Activated naive CD8-positive, alpha-beta T cell treated with anti-CD3 and anti-CD28 coated beads, Interleukin-2, amount 50 U/mL, for 16 hours (primary cell): ENCODE results near the gene ZNF555.
"Not testable (repeated sequence)": the region's sequence is repeated elsewhere in the genome, so short reads cannot be mapped to it uniquely, and the experiment has no call there.

ENCODE experiments used
- DNase-seq: peaks from one replicate; pipeline ENCODE4 v3.0.0-alpha.2; 2020; ENCODE audit warnings: low read depth, low spot score

Gene ZNF555

DNA sequence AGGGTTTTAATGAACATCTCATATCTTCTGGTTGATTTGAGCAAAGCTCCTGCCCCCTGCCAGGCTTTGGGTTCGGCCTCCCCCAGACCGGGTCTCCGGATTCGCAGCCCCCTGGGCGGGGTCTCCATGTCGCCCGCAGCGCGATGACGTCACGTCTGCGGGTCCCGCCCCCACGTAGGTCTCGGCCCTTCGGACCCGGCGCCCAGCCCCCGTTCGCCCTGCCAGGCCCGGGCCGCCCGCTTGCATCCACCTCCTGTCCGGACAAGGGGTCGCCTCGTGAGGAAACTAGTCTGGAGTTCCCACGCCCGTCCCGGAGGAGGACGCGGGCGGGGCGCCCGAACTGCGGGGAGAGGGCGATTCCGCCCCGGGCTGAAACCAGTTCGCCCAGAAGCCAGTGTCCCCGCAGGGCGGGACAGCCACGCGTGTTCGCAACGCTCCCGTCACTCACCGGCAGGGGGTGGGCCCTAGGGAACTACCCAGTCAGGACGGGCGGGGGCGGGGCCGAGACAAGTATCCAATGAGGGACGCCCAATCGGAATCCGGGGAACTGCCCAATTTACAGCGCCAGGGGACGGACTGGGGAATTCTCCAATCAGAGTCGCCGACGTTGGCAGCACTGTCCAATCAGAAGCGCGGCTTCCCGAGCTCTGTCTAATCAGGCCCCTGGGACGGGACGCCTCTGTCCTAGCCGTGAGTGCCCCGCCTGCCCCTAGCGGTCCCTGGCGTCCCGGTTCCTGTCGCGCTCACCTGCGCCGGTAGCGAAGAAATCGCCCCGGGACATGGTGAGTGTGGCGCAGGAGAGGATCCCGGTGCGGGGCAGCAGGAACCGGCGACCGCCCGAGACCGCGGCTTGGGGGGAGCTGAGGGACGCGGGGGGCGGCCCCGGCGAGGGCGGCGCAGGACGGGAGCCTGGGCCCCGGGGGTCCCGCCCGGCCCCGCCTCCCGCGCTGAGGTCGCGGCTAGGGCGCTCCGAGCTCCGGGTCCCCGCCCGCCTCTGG, at the start of gene ZNF555:
Gene ZNF555, plus strand, starts transcription at position 682 of the 998 bp plus-strand sequence. Its CDS starts 98 bp downstream, at position 780.
- peak; percentile 95 for DNase-seq

DNA sequence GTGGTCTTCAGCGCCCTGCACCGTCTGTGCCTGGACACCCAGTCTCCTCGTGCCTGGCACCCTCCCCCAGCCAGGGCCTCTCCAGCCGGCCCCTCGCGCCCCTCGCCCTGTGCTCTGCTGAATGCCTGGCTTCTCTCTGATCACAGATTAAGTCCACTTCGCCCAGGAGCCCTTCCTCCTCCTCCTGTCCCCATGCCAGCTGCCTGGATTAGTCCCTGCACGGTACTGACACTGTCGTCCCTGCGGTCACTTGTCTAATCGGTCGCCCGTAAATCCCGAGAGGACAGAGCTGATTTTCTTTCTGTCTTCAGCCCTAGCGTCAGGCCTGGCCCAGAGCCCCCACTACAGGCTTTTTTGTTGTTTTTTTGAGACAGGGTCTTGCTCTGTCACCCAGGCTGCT, 49.4 kb upstream of the ZNF555 start:
- no peak for DNase-seq

DNA sequence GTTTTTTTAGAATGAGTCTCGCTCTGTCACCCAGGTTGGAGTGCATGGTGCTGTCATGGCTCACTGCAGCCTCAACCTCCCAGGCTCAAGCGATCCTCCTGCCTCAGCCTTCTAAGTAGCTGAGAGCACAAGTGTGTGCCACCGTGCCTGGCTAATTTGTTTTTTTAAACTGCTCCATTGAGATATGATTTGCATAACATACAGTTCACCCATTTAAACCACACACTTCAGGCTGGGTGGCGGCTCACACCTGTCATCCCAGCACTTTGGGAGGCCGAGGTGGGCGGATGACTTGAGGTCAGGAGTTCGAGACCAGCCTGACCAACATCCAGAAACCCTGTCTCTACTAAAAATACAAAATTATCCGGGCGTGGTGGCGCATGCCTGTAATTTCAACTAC, 48.6 kb upstream of the ZNF555 start:
- not testable (repeated sequence) for DNase-seq

DNA sequence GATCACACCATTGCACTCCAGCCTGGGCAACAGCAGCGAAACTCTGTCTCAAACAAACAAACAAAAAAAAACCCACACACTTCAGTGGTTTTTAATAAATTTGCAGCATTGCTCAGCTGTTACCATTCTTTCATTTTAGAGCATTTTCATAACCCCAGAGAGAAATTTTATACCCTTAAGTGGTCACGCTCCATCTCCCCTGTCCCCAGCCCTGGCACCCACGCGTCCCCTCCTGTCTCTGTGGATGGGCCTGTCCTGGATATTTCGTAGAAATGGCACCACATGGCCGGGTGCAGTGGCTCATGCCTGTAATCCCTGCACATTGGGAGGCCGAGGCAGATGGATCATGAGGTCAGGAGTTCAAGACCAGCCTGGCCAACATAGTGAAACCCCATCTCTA, 48.1 kb upstream of the ZNF555 start:
- DNase-seq, result no peak

DNA sequence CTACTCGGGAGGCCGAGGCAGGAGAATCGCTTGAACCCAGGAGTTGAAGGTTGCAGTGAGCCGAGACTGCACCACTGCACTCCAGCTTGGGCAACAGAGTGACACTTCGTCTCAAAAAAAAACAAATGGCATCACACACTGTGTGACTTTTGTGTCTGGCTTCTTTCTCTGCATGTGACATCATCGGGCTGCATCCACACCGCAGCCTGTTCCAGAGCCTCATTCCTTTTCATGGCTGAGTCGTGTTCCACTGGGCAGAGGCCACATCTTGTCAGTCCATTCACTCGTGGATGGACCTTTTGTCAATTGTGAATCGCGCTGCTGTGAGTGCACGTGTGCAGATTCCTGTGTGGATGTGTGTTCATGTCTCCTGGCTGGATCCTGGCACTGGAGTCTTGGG, 47.7 kb upstream of the ZNF555 start:
- DNase-seq, result no peak

DNA sequence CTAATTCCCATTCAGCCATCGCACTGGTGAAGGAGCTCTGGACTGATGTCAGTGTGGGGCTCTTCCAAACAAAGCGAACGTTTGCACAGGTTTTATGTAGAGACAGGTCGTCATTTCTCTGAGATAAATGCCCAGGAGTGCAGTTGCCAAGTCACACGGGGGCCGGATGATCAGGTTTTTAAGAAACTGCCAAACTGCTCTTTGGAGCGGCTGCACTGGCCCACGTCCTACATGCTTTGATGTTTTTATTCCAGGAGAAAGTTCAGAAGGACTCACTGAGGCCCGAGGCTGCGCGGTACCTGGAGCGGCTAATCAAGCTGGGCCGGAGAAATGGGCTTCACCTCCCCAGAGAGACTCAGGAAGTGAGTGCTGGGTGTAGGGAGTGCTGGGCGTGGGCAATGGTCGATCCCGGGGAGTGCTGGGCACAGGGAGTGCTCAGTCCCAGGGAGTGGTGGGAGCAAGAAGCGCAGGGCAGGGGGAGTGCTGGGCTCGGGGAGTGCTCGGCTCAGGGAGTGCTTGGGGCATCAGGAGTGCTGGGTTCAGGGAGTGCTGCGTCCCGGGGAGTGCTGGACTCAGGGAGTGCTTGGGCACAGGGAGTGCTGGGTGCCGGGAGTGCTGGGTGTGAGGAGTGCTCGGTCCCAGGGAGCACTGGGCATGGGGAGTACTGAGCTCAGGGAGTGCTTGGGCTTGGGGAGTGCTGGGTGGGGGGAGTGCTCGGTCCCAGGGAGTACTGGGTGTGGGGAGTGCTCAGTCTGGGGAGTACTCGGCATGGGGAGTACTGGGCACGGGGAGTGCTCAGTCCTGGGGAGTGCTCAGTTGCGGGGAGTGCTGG, 45.2 kb upstream of the ZNF555 start:
- DNase-seq, result no peak

DNA sequence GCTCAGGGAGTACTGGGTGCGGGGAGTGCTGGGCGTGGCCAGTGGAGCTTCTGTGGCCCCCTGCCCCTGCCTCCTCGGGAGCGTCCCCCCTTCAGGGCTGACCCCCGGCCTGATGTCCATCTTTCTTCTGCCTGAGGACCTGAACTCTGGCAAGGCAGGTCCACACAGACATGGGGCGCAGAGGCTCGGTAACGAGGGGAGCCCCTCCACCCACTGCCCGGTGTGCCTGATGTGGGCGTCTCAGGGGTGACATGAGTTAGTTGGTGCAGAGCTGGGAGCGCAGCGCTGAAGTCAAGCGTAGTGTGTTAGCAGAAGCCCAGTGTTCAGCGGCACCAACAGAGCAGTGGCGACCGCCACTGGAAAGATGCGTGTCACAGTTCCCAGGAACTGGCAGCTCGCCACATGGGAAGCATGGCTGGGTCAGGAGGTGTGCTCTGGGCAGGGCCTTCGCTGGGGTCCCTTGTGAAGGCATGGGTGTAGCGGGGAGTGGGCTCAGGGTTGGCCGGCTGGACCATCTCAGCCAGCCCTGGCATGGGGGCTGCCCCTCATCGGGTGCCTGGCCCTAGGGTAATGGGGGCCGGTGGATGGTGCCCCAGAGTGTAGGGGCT, 44.5 kb upstream of the ZNF555 start:
- DNase-seq, result no peak

DNA sequence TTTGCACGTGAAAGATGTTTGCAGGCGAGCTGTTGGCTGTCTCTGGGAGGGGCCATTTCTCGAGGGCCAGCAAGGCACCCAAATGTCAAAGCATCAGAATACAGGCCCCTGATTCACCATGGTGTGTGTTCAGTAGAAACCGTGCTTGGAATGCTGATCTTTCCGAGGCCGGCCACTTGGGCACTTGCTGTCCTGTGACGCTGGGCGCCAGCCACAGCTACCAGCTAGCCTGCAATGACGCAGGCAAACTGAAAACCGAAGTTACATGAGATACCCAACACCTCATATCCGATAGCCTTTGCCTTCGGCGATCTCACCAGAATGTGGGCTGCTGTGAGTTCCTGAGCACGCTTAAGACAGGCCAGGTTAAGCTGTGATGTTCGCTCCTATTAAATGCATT, 44.0 kb upstream of the ZNF555 start:
- no peak for DNase-seq

DNA sequence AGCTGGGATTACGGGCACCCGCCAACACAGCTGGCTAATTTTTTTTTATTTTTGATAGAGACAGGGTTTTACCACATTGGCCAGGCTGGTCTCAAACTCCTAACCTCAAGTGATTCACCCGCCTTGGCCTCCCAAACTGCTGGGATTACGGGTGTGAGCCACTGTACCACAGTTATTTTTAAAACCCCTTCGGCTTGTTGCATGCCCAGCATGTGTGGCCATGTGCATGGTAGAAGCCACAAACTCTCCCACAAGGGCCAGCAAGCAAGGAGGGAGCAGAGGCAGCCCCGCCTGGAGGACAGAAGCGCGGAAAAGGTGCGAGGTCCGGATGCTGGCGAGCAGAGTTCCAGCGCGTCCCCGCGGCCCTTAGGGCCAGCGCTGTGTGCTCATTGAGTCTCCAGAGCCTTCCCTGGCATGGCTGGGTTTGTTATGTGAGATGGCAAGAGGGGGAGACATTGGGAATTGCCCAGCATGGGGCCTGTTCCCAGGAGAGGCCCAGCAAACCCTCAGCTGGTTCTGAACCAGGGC, 43.1 kb upstream of the ZNF555 start:
- no peak for DNase-seq

DNA sequence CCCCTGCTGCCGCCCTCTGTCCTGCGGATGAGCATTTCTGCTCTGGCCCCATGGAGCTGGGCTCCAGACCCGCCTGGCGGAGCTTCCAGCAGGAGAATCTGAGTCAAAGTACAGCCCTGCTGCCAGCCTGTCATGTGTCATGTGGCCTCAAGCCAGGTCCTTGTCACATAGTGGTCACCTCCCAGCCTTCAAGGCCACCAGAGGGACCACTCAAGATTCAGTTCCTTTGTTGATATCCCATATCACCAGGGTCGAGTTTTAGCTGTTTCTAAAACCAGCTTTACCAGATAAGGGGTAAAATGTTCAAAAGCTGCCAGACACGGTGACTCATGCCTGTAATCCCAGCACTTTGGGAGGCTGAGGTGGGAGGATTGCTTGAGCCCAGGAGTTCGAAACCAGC, 42.5 kb upstream of the ZNF555 start:
- no peak for DNase-seq

DNA sequence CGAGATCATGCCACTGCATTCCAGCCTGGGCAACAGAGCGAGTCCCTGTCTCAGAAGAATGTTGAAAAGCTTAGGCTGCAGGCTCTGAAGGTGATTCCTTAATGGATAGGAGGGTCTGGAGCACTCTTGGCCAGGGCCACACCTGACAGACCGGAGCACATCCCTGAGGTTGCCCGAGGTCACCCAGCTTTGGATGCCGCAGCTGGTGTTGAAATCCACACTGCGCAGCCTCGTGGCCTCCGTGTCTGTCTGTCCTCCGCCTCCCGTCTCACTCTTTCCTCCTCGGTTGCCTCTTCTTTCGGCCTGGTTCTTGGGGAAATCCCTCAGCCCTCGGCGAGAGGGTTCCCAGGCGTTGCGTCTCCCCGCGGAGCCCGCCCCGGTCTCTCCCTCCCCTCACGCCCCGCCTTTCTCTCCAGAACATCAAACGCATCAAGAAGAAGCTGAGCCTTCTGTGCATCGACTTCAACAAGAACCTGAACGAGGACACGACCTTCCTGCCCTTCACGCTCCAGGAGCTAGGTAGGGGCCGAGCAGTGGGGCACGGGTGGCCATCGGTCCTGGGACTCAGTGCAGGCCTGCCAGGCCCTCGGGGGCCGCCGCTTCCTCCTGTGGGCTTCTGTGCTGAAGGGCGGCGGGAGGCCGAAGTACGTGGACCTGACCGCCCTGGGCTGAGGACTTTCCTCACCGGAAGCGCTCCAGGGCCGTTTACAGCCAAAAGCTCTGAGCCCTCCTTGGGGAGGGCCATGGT, 41.8 kb upstream of the ZNF555 start:
- no peak for DNase-seq

DNA sequence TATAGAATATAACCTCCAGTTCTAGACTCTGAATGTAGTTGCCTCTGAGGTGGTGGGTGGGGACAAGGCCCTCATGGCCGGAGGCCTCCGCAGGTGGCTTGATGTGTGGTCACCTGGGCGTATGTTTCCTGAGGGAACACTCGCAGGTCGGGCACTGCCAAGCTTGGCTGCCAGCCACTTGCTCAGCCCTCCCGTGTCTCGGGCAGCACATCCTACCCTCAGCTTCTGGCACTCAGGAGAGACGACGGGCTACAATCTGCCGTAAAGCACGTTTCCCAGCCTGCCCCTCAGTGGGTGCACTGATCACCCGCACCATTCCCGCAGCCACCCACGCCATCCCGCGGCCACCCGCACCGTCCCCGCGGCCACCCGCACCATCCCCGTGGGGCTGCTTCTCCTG, 40.8 kb upstream of the ZNF555 start:
- no peak for DNase-seq

DNA sequence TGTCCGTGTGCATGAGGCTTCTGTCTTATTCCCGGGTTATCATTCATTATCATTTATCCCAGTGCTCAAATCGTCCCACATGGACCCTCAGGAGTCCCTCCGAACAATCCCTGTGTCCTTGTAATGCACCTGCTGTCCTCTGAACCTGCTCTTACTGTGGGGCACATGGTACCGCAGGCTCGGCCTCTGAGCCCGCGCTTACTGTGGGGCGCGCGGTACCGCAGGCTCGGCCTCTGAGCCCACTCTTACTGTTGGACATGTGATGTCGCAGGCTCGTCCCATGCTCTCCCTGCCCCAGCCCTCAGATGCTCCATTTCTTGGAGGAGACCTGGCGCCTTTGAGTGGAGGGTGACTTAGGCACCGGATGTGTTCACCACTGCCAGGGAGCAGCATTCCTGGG, 38.4 kb upstream of the ZNF555 start:
- no peak for DNase-seq

DNA sequence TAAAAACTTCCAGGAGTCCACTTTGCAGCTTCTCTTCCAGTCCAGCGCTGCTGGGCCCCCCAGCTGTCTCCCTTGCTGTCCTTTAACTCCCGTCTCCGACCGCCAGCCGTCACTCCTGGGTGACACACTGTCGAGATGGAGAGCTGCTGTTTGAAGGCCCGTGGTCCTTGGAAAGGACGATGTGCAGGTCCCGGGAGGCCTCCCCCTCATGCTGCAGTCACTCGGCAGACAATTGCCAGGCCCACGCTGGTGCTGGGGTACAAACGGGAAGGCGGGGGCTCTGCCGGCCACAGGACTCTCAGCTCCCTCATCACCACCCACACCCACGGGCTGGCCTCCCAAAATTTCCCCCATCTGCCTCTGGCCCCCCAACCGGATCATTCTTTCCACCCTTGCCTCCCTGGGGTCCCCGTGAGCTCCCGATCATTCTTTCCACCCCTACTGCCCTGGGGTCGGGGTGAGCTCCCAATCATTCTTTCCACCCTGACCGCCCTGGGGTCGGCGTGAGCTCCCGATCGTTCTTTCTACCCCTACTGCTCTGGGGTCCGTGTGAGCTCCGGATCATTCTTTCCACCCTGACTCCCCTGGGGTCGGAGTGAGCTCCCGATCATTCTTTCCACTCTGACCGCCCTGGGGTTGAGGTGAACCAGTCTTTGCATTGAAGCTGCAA, 37.7 kb upstream of the ZNF555 start:
- no peak for DNase-seq

DNA sequence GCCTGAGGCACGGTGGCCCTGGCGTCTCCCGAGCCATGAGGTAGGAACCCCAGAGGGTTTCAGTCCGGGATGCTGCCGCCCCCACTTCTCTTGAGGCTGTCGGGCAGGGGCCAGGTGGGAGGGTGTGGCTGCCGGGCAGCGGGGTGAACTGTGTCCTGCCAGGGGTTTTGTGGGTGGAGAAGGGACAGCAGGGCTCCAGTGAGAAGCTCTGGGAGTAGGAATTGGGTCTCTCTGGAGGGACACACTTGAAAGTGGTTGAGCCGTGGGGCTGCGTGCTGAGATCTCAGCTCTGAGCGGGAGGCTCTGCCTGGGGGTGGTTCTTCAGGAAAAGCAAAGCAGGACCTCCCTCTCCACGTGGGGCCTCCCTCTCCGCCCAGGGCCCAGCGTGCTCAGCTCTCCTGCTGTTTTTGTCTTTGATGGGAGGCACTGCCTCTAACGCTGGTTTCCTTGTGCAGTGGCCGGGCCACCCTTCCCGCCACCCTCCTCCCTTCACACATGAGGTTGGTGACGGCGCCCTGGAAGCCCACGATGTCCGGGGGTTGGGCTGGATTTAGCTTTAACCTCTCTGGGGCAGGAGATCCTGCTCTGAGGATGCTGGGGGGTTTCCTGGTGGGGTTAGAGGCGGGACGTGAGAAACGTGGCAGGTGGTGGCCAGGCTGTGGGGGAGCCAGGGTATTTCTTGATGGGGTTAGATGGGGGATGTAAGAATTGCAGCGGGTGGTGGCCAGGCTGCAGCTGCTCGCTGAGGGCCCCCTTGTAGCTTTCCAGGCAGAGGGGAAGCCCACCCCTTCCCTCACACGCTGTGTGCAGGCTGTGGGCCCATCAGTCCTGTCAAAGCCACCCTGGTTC, 36.9 kb upstream of the ZNF555 start:
- DNase-seq, result no peak

DNA sequence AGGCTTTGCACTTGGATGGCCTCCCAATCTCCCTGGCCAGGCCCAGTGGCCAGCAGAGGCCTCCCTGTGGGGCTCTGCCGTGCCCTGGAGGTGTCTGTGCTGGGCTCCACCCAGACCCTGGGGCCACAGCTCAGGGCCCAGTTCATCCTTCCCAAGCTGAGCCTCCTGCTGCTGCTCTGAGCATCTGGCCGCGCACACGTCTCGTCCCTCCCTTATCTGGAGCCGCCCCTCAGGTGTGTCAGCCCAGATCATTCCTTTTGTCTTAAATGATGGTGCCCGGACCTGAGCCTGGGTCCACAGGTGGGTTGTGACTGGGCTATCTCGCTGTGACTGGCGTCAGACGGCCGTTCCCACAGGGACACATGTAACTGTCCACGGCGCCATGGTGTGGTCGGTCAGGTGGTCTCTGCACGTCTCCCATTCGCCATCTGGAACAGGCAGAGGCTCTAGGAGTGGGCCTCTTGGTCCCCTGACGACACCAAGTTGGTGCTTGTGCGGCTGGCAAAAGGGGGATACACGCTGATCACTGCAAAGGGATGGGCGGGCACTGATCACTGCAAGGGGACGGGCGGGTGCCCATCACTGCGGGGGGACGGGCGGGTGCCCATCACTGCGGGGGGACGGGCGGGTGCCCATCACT, 35.9 kb upstream of the ZNF555 start:
- no peak for DNase-seq

DNA sequence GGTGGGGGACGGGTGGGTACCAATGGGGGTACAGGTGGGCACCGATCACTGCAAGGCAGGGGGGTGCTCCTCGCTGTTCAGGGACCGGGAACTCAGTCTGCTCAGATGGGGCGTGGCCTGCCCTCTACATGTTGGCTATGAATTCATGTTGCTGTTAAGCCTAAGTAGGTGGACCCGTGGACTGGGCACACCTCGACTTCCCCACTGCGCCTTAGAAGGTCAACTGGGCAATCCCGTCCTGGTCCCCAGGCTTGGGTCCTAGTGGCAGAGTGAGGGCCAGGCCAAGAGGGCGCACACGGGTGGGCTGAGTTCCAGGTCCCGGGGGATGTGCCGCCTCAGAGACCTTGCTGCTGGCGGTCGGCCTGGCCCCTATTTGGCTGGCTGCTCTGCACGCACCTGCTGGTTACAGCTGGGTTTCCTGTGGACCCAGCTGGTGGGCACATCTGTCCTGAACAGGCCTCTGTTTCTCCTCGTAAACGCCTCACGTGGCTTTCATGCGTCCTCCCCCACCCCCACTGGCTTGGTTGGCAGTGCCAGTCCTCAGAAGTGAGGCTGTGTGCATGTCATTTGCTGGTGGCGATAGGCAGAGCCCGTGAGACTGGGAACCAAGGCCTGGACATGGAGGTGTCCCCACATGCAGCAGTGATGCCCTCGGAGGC, 35.2 kb upstream of the ZNF555 start:
- DNase-seq, result no peak

DNA sequence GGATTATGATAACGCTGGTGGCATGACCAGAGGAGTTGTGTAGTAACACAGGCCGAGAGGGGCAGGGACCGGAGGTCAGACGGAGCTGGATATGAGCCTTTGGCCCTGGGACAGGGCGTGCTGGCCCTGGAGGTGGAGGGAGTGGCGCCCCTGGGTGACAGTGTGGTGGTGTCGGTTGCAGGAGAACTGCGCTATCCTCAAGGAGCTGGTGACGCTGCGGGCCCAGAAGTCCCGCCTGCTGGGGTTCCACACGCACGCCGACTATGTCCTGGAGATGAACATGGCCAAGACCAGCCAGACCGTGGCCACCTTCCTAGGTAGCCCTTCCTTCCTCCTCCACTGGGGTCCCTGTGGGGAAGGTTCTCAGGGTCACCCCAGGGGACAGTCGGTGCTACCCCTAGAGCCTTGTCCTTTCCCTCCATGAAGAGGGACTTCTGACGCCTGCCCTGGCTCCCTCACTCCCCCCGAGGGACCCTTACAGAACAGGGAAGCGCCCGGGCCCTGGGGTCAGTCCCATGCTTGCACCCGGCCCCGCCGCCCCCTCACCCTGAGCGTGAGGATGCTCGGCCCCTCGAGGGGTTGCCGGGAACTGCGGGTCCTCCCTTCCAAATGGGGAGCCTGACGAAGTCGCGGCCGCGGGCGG, 34.4 kb upstream of the ZNF555 start:
- DNase-seq, result no peak
